ENCODE results near the gene BCL7A.

BCL7A gene

DNA sequence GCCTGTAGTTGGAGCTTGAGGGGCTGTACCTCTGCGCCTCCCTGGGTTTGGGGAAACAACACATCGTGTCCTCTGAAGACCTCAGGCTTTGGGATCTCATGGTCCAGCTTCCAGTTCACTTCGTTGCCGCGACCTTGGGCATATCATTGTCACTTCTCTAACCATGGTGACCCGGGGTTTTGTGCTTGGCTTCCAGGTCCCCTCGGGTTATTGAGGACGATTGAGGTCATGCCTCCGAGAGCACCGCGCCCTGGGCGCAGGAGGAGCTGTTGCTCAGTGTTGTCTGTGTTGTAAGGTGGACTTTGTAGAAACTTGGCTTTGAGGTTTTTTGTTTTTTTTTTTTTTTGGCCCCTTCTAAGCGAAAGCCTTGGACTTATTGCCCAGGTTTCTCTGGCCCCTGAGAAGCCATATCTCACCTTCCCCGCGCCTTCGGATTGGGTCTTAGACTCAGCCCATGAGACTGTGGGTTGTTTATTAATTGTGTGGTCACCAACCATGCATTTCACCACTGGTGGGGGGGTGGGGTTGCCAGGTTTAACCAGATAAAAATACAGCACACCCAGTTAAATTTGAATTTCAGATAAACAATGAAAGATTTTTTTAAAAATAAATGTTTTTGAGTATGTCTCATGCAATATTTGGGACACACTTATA lies 2.6 kb downstream of the BCL7A start:
- H3K27me3 ChIP-seq (ENCODE audit: control insufficient read depth, low read length), result no peaks in the 10 kb centered on the region
- no peaks in the 10 kb centered on the region for H4K20me1 ChIP-seq (ENCODE audit: control insufficient read depth, insufficient read depth, low read depth, low read length)
- peak overlapping the region; percentile 99 for H3K27ac ChIP-seq (ENCODE audit: low read depth, low read length)
- H3K9me3 ChIP-seq (ENCODE audit: control insufficient read depth, insufficient read depth, low read length), result no peaks in the 10 kb centered on the region
- H3K4me1 ChIP-seq (ENCODE audit: control insufficient read depth, low read length), result peaks cover 69% of the 10 kb centered on the region
- H3K79me2 ChIP-seq (ENCODE audit: control insufficient read depth, low read length), result peaks cover 95% of the 10 kb centered on the region
- no peaks in the 10 kb centered on the region for H3K9me2 ChIP-seq (replicated peaks; ENCODE audit: control insufficient read depth, low read length)
- TF ChIP-seq EZH2phosphoT487 (IDR thresholded peaks at IDR 0.05; ENCODE audit: borderline replicate concordance, low read length), result no peak
- TF ChIP-seq, protein P1, sequence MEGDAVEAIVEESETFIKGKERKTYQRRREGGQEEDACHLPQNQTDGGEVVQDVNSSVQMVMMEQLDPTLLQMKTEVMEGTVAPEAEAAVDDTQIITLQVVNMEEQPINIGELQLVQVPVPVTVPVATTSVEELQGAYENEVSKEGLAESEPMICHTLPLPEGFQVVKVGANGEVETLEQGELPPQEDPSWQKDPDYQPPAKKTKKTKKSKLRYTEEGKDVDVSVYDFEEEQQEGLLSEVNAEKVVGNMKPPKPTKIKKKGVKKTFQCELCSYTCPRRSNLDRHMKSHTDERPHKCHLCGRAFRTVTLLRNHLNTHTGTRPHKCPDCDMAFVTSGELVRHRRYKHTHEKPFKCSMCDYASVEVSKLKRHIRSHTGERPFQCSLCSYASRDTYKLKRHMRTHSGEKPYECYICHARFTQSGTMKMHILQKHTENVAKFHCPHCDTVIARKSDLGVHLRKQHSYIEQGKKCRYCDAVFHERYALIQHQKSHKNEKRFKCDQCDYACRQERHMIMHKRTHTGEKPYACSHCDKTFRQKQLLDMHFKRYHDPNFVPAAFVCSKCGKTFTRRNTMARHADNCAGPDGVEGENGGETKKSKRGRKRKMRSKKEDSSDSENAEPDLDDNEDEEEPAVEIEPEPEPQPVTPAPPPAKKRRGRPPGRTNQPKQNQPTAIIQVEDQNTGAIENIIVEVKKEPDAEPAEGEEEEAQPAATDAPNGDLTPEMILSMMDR (IDR thresholded peaks at IDR 0.05; ENCODE audit: low read depth, low read length, poor library complexity, severe bottlenecking), result no peak
- peaks cover 77% of the 10 kb centered on the region for H3K36me3 ChIP-seq (ENCODE audit: control insufficient read depth, low read length)
- H3K4me3 ChIP-seq (ENCODE audit: low read length), result peak overlapping the region; percentile 98
- H3F3A ChIP-seq (ENCODE audit: control insufficient read depth, insufficient read depth), result peaks cover 41% of the 10 kb centered on the region
- peak overlapping the region; percentile 72 for H3K4me2 ChIP-seq (ENCODE audit: low read length)

DNA sequence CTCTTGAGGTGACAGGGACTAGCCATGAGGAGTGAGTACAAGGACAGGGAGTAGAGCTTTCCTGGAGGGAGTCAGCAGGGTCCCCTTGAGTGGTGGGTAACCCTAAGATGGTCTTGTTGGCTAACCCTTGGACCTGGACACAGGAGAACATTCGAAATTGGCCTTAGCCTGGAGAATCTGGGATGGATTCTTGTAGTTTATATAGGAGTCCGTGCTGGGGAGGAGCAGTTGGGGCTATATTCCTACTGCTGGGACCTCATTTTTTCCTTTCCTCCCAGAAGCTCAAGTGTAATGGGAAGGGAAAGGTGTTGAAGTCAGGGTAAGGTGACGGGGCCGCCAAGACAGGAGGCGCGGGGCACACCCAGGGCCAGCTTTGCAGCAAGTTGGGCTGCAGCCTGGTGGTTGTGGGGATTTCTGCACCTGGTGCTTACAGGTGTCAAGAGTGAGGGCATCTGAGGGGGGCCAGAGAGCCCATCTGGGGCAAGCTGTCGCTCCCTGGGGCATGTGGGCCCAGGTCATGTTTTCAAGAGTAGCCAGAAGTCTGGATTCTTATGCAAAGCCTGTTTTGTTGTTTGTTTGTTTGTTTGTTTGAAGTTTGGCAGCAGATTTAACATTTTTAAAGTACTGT lies 5.1 kb downstream of the BCL7A start:
- Histone ChIP-seq H3K9me3 (ENCODE audit: control insufficient read depth, insufficient read depth, low read length) (no peaks in the 10 kb centered on the region), H3K27ac (ENCODE audit: low read depth, low read length) (peak overlapping the region; percentile 99), H3K4me3 (ENCODE audit: low read length) (peak overlapping the region; percentile 74), H3K27me3 (ENCODE audit: control insufficient read depth, low read length) (no peaks in the 10 kb centered on the region), H3F3A (ENCODE audit: control insufficient read depth, insufficient read depth) (peaks cover 31% of the 10 kb centered on the region), H3K9me2 (replicated peaks; ENCODE audit: control insufficient read depth, low read length) (no peaks in the 10 kb centered on the region), H4K20me1 (ENCODE audit: control insufficient read depth, insufficient read depth, low read depth, low read length) (peaks cover 5% of the 10 kb centered on the region; the same call in 1 of the 2 replicates), H3K4me2 (ENCODE audit: low read length) (peak overlapping the region; percentile 72), H3K79me2 (ENCODE audit: control insufficient read depth, low read length) (peaks cover 96% of the 10 kb centered on the region), H3K36me3 (ENCODE audit: control insufficient read depth, low read length) (peaks cover 78% of the 10 kb centered on the region), H3K4me1 (ENCODE audit: control insufficient read depth, low read length) (peaks cover 78% of the 10 kb centered on the region)
- TF ChIP-seq, protein P1 (IDR thresholded peaks at IDR 0.05; ENCODE audit: low read depth, low read length, poor library complexity, severe bottlenecking), result peak; percentile 37
- no peak for TF ChIP-seq EZH2phosphoT487 (IDR thresholded peaks at IDR 0.05; ENCODE audit: borderline replicate concordance, low read length)

DNA sequence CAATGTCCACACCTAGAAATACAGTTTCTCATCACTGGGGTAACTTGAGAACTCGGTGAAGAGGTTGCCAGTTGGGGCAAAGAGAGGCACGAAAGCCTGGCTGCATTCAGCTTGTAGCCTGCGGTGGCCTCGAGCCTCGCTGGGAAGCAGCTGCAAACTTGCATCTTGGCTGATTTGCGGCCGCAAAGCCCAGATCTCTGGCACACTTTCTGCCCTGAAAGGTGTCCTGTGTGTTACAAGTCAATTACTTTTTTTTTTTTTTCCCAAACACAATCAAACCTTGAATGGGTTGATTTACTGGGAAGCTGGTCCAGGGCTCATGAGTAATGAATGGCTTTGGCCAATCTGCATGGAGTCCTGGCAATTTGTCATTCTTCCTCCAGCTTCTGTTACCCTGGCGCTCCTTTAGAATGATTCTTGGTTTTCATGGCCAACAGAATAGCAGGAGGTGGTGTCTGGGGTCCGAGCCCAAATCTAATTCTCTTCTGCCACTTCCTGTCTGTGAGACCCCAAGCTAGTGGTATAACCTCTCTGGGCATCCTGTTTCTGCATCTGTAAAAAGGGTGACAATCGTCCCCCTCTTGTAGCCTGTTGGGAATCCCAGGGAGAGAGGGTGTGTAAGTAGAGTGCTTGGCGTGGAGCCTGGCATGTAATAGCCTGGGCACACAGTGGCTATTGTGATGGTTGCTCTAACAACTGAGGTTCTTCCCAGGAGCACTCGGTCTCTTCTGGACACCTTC lies 6.7 kb downstream of the BCL7A start:
- H3K27ac ChIP-seq (ENCODE audit: low read depth, low read length), result peak overlapping the region; percentile 99
- H3K79me2 ChIP-seq (ENCODE audit: control insufficient read depth, low read length), result peaks cover 100% of the 10 kb centered on the region
- peaks cover 89% of the 10 kb centered on the region for H3K4me1 ChIP-seq (ENCODE audit: control insufficient read depth, low read length)
- H3K4me2 ChIP-seq (ENCODE audit: low read length), result peak overlapping the region; percentile 72
- H3K9me2 ChIP-seq (replicated peaks; ENCODE audit: control insufficient read depth, low read length), result no peaks in the 10 kb centered on the region
- TF ChIP-seq, protein P1 (IDR thresholded peaks at IDR 0.05; ENCODE audit: low read depth, low read length, poor library complexity, severe bottlenecking), result no peak
- TF ChIP-seq EZH2phosphoT487 (IDR thresholded peaks at IDR 0.05; ENCODE audit: borderline replicate concordance, low read length), result no peak
- peaks cover 15% of the 10 kb centered on the region for H4K20me1 ChIP-seq (ENCODE audit: control insufficient read depth, insufficient read depth, low read depth, low read length)
- peaks cover 82% of the 10 kb centered on the region for H3K36me3 ChIP-seq (ENCODE audit: control insufficient read depth, low read length)
- peak overlapping the region; percentile 74 for H3K4me3 ChIP-seq (ENCODE audit: low read length)
- no peaks in the 10 kb centered on the region for H3K9me3 ChIP-seq (ENCODE audit: control insufficient read depth, insufficient read depth, low read length)
- H3F3A ChIP-seq (ENCODE audit: control insufficient read depth, insufficient read depth), result peaks cover 32% of the 10 kb centered on the region
- H3K27me3 ChIP-seq (ENCODE audit: control insufficient read depth, low read length), result no peaks in the 10 kb centered on the region
